ENCODE data around the gene EID1.

Gene EID1

GRCh38 chr15:48914717-48915116, 36.8 kb downstream of the EID1 start:
- DNase-seq, result no peak

GRCh38 chr15:48915861-48916260, 37.9 kb downstream of the EID1 start:
- no peak for DNase-seq

GRCh38 chr15:48916721-48917120, 38.8 kb downstream of the EID1 start:
- DNase-seq, result no peak

GRCh38 chr15:48922046-48922445, 44.1 kb downstream of the EID1 start:
- no peak for DNase-seq

DNA sequence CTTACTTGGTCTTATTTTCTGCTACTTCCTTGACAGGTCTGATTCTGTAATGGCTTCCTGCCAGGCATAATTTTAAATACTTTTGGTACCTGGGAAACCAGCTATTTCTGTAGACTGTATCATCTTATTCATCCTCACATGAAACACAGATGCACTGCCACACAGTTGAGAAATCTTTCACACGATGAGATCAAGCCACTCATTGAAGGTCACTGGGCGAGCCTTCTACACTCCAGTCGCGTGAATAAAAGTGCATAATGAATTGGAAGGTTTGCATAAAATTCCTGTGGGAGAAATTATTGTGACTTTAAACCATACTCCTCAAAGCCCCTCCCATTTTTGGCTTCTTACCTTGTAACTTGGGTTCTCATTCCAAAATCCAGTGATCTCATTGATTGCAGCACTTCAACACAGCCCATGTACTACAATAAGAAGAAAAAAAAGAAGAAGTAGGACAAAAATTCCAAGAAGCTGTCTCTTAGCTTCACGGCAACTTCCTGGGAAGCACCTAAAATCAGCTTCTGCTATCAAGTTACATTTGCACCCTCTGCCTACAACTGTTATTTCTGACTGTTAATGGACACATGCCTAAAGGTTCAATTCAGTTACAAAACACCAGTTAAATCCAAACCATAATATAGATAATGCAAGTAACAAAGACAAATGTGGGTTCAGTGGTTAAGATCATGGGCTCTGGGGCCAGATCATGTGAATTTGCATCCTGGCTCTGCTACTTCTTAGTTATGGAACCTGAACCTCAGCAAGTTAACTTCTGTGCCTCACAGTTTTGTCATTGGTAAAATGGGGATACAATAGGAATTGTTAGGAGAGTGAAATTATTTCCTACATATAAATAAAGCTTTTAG, 46.8 kb downstream of the EID1 start:
- no peak for DNase-seq

- DNase-seq, result no peak
These were observed 47.8 kb downstream of the EID1 start for GRCh38 chr15:48925714-48926223.

DNA sequence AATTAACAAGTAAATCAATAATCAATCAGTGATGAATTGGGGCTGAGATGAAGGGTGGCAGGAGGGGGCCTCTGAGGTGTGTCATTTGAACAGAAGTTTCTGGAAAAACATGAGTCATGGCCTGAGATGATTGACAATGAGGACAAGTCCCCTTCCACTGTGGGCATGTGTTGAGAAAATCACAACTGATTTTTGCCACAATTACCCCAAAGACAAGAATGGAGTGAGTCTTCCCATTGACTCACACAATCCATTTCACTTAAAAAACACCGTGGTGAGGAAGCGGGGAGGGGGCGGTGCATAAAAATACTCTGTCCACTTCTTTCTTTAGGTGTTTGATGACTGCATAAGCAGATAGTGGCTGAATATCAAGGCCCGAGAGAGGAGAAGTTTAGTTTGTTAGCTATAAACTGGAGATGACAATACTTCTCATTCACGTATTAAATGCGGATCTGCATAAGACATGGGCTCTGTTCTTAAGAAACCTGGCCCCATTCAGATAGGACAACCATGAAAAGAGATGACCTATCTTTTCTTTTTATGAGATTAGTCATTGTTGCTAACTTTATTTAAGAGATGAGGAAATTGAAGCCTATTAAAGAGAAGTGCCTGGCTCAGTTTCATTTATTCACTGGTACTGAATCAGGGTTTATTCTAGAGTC, 51.1 kb downstream of the EID1 start:
- peak; percentile 67 for DNase-seq

DNA sequence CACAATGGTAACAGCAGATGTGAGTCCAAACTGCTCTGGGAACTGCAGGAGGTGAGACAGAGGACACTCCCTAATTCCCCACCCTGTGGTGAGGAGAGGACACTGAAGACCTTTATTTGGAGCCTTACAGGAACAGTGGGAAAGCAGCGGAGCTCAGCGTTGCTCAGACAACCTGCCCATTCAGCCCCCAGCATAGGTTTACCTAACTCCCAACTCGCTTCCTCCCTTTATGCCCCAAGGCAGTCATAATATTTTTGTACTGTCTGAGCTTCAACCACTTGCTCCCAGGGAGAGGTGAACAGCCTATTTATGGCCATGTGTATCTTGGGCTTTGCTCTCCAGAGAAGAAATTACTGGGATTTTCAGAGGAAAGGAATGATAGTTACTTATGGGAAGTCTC, 51.7 kb downstream of the EID1 start:
- DNase-seq, result no peak

Measured in activated CD8-positive, alpha-beta memory T cell treated with anti-CD3 and anti-CD28 coated beads, Interleukin-2, amount 50 U/mL, for 48 hours (primary cell).